NCI-H774 (cell line): Measurements from ENCODE around the gene TMEM52B.

Source experiments
- DNase-seq: peaks from one replicate; lab custom pipeline; 2025; lab: John Stamatoyannopoulos, UW

TMEM52B gene

GRCh38 chr12:10178821-10179220 is at the start of gene TMEM52B:
Gene TMEM52B, plus strand, starts transcription at chr12:10179032. Its CDS starts 543 bp downstream, at chr12:10179575.
- no peak for DNase-seq

GRCh38 chr12:10130042-10130441 is 48.8 kb upstream of the TMEM52B start, which contains the start of gene CLEC7A:
Gene CLEC7A, minus strand, starts transcription at chr12:10130199. Its CDS starts 117 bp downstream, at chr12:10130082.
- DNase-seq: no peak

GRCh38 chr12:10131111-10131690 is 47.6 kb upstream of the TMEM52B start:
- no peak for DNase-seq

- no peak for DNase-seq
These were observed 45.9 kb upstream of the TMEM52B start for GRCh38 chr12:10132850-10133370.

- no peak for DNase-seq
These were observed 43.7 kb upstream of the TMEM52B start for GRCh38 chr12:10135126-10135525.

GRCh38 chr12:10136637-10137205 is 42.1 kb upstream of the TMEM52B start:
- no peak for DNase-seq

GRCh38 chr12:10140001-10140400 is 38.8 kb upstream of the TMEM52B start:
- no peak for DNase-seq

- no peak for DNase-seq
These were observed 35.7 kb upstream of the TMEM52B start for GRCh38 chr12:10142976-10143589.

GRCh38 chr12:10147714-10148403 is 31.0 kb upstream of the TMEM52B start:
- no peak for DNase-seq

- DNase-seq: no peak
These were observed 27.2 kb upstream of the TMEM52B start for GRCh38 chr12:10151621-10152020.

- peak; percentile 19 for DNase-seq
These were observed 25.3 kb upstream of the TMEM52B start for GRCh38 chr12:10153271-10154144.

GRCh38 chr12:10154145-10154496 is 24.7 kb upstream of the TMEM52B start:
- no peak for DNase-seq

GRCh38 chr12:10155966-10156365 is 22.9 kb upstream of the TMEM52B start:
- DNase-seq: no peak

GRCh38 chr12:10158406-10158805 is 20.4 kb upstream of the TMEM52B start:
- no peak for DNase-seq

GRCh38 chr12:10159280-10159679 is 19.6 kb upstream of the TMEM52B start:
- no peak for DNase-seq

GRCh38 chr12:10160617-10161385 is 18.0 kb upstream of the TMEM52B start:
- DNase-seq: no peak

- no peak for DNase-seq
These were observed 15.7 kb upstream of the TMEM52B start for GRCh38 chr12:10163084-10163483.

- no peak for DNase-seq
These were observed 13.4 kb upstream of the TMEM52B start for GRCh38 chr12:10165421-10165820.

GRCh38 chr12:10167599-10167998 is 11.2 kb upstream of the TMEM52B start:
- no peak for DNase-seq

GRCh38 chr12:10169104-10169503 is 9.7 kb upstream of the TMEM52B start:
- no peak for DNase-seq

- DNase-seq: no peak
These were observed 8.6 kb upstream of the TMEM52B start for GRCh38 chr12:10170216-10170615.
